MM.1S (cell line): ENCODE measurements around the gene ATAD3B.
"Not testable (repeated sequence)": the region's sequence is repeated elsewhere in the genome, so short reads cannot be mapped to it uniquely, and the experiment has no call there.

Experiments
- EZH2 ChIP-seq: fragments of 300-600 bp; sonication (generic); optimal IDR thresholded peaks from 2 replicates; pipeline ENCODE3; 2017; ENCODE audit warnings: low read depth, mild to moderate bottlenecking, antibody characterized with exemption, low read length, mixed read lengths
- TF ChIP-seq, protein P1 (sequence below): fragments of 300-600 bp; sonication (generic); IDR thresholded peaks from 2 replicates; pipeline ENCODE4 v1.5.1; 2016; ENCODE audit warnings: antibody characterized with exemption, low read length, mixed read lengths

DNA sequence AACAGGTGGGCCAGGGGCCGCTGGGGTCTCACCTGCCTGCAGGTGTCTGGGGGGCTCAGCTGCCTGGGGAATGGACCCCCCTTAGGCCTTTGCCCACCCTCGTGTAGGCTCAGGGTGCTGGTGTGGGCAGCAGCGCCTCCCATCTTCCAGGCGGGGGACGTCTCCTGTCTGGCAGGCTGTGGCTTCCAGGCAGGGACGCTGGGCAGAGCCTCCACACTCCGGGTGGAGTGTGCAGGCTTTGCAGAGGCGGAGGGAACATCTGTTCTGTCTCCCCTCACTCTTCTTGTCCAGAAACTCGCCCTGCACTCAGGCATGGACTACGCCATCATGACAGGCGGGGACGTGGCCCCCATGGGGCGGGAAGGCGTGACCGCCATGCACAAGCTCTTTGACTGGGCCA is 15.6 kb upstream of the ATAD3B start:
- not testable (repeated sequence) for TF ChIP-seq EZH2
- TF ChIP-seq, protein P1, sequence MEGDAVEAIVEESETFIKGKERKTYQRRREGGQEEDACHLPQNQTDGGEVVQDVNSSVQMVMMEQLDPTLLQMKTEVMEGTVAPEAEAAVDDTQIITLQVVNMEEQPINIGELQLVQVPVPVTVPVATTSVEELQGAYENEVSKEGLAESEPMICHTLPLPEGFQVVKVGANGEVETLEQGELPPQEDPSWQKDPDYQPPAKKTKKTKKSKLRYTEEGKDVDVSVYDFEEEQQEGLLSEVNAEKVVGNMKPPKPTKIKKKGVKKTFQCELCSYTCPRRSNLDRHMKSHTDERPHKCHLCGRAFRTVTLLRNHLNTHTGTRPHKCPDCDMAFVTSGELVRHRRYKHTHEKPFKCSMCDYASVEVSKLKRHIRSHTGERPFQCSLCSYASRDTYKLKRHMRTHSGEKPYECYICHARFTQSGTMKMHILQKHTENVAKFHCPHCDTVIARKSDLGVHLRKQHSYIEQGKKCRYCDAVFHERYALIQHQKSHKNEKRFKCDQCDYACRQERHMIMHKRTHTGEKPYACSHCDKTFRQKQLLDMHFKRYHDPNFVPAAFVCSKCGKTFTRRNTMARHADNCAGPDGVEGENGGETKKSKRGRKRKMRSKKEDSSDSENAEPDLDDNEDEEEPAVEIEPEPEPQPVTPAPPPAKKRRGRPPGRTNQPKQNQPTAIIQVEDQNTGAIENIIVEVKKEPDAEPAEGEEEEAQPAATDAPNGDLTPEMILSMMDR: not testable (repeated sequence)
